HG03439 (cell line): ENCODE measurements around the gene TBCEL.
"Not testable (repeated sequence)": the region's sequence is repeated elsewhere in the genome, so short reads cannot be mapped to it uniquely, and the experiment has no call there.

Experiments
- ATAC-seq: cut with Tn5 transposase; IDR thresholded peaks from one replicate; pipeline ENCODE4 v1.9.1; 2021; ENCODE audit warnings: mild to moderate bottlenecking, moderate library complexity; ENCODE audit not compliant: unreplicated experiment

TBCEL gene

GRCh38 chr11:121105063-121105480 lies 81.2 kb downstream of the TBCEL start:
- no peak for ATAC-seq

GRCh38 chr11:121105481-121106195 lies 81.7 kb downstream of the TBCEL start:
- ATAC-seq = no peak

- no peak for ATAC-seq
These were observed 82.9 kb downstream of the TBCEL start for GRCh38 chr11:121106812-121107211.

GRCh38 chr11:121108413-121108812 lies 84.5 kb downstream of the TBCEL start:
- ATAC-seq = no peak

GRCh38 chr11:121109471-121109870 lies 85.6 kb downstream of the TBCEL start:
- no peak for ATAC-seq

- no peak for ATAC-seq
These were observed 86.1 kb downstream of the TBCEL start for GRCh38 chr11:121109916-121110586.

GRCh38 chr11:121110871-121111724 lies 87.2 kb downstream of the TBCEL start:
- ATAC-seq = no peak

- ATAC-seq = no peak
These were observed 88.9 kb downstream of the TBCEL start for GRCh38 chr11:121112498-121113455.

GRCh38 chr11:121113611-121114010 lies 89.7 kb downstream of the TBCEL start:
- no peak for ATAC-seq

- not testable (repeated sequence) for ATAC-seq
These were observed 91.1 kb downstream of the TBCEL start for GRCh38 chr11:121115024-121115423.

- no peak for ATAC-seq
These were observed 93.9 kb downstream of the TBCEL start for GRCh38 chr11:121117788-121118187.

GRCh38 chr11:121119440-121119839 lies 95.5 kb downstream of the TBCEL start:
- no peak for ATAC-seq

- no peak for ATAC-seq
These were observed 98.4 kb downstream of the TBCEL start for GRCh38 chr11:121122328-121122727.

- ATAC-seq = no peak
These were observed 99.7 kb downstream of the TBCEL start for GRCh38 chr11:121123496-121124069.

- ATAC-seq = no peak
These were observed 103.9 kb downstream of the TBCEL start for GRCh38 chr11:121127809-121128208.

GRCh38 chr11:121129362-121130340 lies 105.7 kb downstream of the TBCEL start:
- ATAC-seq = no peak

GRCh38 chr11:121131656-121132055 lies 107.8 kb downstream of the TBCEL start:
- ATAC-seq = no peak

- no peak for ATAC-seq
These were observed 108.5 kb downstream of the TBCEL start for GRCh38 chr11:121132211-121132976.
